SK-N-DZ (cell line): ENCODE data around the gene CD48.
A peak's percentile ranks its signal among the peaks of the same experiment; 100 is the strongest.
"Not testable (repeated sequence)": the region's sequence is repeated elsewhere in the genome, so short reads cannot be mapped to it uniquely, and the experiment has no call there.

Source experiments
- DNase-seq: peaks from one replicate; pipeline ENCODE4 v3.0.0-alpha.2; 2015; ENCODE audit warnings: low spot score

The CD48 gene

GRCh38 chr1:160742428-160743127, 31.0 kb upstream of the CD48 start:
- no peak for DNase-seq

DNA sequence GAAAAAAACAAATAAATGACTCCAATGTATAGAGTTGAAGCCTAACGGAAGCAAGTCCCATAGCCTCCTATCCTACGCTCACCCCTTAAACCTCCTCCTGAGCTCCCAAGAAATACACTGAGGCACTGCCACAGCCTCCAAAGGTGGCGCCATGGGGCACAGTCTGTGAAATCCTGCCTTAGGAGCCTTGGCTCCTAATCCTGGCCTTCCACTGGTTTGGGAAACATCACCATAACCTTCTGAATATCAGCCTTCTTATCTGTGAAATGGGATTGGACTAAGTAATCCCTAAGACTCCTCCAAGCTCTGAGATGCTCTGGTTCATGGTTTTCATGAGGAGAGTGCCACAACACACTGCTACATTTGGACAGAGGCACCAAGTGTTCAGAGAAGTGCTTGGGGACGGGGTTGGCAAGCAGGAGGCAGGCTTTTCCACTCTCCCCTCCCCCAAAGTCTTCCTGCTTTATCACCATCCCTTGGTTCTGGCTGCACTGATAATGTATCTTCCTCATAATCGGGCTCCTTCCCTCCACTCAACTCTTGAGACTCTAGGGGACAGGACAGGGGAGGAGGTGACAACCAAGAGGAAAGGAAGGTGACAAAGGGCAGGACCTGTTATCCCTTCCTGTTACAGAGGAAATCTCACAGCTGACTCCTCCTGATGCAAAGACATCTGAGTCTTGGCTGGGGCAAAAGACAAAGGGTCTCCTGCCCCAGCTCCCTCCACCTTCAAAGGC, 30.2 kb upstream of the CD48 start:
- DNase-seq = no peak

GRCh38 chr1:160741092-160741501, 29.5 kb upstream of the CD48 start:
- DNase-seq = no peak

GRCh38 chr1:160740133-160740688, 28.6 kb upstream of the CD48 start:
- no peak for DNase-seq

DNA sequence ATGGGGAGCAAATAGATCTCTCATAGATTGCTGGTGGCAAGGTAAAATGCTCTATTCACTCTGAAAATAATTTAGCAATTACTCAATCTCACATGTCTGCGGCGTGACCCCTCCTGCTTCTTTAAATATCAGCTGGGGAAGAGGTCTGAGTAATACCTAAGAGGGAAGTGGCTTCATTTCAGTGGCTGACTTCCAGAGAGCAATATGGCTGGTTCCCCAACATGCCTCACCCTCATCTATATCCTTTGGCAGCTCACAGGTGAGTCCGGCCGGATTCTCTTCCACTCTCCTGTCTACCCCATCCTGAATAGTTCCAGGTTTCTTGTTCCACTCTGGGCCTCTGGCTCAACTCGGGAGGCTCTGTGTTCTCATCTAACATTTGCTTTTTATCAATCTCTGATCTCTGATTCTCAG, 27.5 kb upstream of the CD48 start, which contains the start of gene SLAMF7:
Gene SLAMF7, plus strand, starts transcription at position 150 of the 414 bp plus-strand sequence. Its CDS starts 55 bp downstream, at position 205.
- no peak for DNase-seq

DNA sequence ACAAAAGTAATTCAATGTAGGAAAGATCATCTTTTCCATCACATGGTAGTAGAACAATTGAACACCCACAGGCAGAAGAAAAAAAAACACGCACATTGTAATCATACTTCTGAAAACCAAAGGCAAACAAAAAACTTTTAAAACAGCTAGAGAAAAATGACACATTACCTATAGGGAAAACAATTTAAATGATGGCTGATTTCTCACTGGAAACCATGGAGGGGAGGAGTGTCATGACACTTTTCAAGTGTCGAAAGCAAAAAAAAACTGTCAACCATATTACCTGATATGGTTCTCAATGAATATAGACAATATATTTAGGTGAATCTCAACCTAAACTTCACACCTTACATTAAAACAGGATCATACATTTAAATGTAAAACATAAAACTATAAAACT, 26.6 kb upstream of the CD48 start:
- DNase-seq = no peak

DNA sequence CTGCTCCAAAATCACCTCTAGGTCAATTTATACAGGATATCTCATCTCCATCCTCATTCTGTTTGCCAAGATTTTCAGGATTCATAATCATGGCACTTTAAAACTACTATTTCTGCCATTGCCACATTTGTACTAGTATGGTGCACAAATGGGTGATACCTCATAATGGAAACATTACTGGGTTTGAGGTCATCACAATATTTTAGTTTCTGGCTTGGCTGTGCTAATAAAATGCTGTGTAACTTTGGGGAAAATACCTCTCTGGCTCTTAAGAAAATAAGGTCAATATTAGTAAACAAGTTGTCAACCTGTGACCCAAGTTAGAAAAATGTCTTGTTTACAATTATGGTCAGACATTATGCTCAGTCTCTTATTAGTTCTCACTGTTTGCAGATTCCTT, 22.7 kb upstream of the CD48 start:
- no peak for DNase-seq

- DNase-seq = no peak
Measured at GRCh38 chr1:160733898-160734297, 22.3 kb upstream of the CD48 start.

- no peak for DNase-seq
Measured at GRCh38 chr1:160731990-160732389, 20.4 kb upstream of the CD48 start.

DNA sequence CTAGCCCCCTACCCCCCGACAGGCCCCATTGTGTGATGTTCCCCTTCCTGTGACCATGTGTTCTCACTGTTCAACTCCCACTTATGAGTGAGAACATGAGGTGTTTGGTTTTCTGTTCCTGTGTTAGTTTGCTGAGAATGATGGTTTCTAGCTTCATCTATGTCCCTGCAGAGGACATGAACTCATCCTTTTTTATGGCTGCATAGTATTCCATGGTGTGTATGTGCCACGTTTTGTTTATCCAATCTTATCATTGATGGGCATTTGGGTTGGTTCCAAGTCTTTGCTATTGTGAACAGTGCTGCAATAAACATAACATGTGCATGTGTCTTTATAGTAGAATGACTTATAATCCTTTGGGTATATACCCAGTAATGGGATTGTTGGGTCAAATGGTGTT, 19.9 kb upstream of the CD48 start:
- not testable (repeated sequence) for DNase-seq

GRCh38 chr1:160727316-160727640, 15.7 kb upstream of the CD48 start:
- no peak for DNase-seq

- DNase-seq = peak; percentile 26
Measured at GRCh38 chr1:160726498-160727315, 15.1 kb upstream of the CD48 start.

GRCh38 chr1:160726114-160726497, 14.5 kb upstream of the CD48 start:
- no peak for DNase-seq

DNA sequence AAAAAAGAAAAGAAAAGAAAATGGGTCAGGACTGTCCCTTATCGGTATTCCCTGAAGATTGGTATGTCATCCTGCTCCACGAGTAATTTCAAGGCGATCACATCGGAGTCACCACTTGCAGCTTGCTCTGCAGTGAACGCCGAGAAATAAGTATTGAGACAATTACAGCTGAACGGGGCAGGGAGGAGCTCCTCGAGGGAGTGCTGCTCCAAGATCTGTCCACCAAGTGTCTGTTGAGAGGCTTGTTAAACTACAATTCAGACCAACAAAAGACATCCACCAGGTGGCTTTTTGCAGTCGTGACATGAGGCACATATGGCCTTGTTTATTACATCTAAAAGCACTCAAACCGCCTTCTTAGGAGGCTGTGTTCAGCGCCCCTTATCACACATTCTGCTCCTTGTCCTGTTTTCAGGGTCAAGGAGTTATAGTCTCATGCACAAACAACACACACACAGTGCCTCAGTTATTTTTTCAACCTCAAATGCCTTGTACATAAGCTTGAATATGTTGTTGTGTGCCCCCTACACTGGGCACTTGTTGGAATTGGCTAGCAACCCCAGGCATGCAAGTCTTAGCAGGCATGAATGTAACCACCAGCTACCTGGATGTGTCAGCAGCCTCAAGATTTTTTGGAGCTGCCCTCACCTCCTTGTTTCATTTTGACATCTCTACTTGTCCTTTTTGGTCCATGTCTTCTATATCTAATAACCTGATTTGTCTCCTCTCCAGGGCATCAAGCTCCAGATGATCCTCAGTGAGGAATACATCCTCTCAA, 13.0 kb upstream of the CD48 start:
- no peak for DNase-seq

- DNase-seq = no peak
Measured at GRCh38 chr1:160723332-160723731, 11.7 kb upstream of the CD48 start.

GRCh38 chr1:160722726-160723125, 11.1 kb upstream of the CD48 start:
- DNase-seq = no peak

- DNase-seq = no peak
Measured at GRCh38 chr1:160721473-160721872, 9.9 kb upstream of the CD48 start.

DNA sequence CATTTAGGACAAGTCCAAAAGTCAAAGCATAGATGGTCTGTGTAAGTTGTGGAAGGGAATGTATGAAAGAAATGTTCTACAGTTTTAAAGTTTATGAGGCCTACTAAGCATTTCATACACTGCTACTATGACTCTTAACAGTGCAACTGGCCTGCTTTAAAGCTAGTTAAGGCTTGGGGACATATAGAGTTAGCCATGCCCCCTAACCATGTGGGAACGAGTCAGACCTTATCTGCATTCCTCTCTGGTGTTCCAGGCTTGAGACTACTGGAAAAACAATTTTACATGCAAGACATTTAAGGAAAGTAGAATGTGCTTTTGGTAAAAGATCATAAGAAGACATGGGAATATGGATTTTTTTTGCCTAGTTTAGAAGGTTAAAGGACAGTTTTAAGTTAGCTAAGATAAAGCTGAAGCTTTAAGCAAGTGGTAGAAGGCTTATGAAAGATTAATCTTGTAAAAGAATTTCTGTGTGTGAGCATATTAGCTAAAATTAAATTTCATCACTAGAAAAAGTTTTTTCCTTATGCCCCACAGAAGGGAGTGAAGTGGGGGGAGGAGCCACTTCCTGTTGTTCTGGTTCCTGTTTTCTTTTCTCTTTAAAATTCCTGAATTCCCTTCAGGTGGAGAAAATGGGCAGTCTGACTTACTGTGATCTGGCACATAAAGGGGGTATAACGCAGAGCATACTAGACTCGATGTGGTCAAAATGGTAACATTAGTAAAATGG, 8.9 kb upstream of the CD48 start:
- DNase-seq = no peak

DNA sequence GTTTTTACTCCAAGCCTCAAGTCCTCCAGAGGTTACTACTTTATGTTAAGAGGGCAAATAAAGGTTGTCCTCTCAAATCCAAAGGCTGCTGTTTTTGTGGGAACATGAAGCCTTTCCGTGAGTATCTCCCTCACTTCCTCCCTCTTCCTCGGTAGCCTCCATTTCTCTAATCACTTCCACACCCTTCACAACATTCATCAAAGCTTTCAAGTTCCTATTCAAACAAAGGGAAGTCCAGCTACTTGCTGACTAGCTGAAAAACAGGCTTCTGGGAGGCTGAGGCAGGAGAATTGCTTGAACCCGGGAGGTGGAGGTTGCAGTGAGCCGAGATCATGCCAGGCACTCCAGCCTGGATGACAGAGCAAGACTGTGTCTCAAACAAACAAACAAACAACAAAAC, 6.6 kb upstream of the CD48 start:
- DNase-seq = no peak

- no peak for DNase-seq
Measured at GRCh38 chr1:160717306-160717705, 5.7 kb upstream of the CD48 start.

- DNase-seq = no peak
Measured at GRCh38 chr1:160716013-160716412, 4.4 kb upstream of the CD48 start.
